ENCODE results near the gene TMEM236.

TMEM236 gene

GRCh38 chr10:17743437-17743836 lies 8.6 kb upstream of the TMEM236 start:
- no peak for DNase-seq

DNA sequence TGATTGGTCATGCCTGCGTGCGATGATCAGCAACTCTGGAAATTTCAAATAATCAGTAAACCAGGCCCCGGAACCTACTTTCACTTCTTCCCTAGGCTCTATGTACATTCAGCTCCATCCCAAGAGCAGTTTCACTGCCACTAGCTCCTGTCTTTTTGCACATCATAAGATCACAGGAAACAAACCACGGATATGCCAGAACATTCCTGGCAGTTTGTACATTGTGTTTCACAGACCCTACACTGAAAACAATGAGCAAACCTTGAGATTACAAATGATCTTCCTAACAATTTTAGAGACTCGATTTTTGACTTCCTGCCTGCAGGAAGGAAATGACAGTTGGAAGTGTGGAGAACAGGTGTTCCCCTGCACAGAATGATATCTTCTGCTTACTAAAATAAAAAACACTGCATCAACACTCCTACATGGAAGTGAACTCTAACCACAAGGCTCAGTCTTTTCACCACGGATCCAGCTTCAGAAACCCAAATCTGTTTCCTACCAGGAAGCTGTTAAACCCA lies 7.6 kb upstream of the TMEM236 start:
- DNase-seq: no peak

DNA sequence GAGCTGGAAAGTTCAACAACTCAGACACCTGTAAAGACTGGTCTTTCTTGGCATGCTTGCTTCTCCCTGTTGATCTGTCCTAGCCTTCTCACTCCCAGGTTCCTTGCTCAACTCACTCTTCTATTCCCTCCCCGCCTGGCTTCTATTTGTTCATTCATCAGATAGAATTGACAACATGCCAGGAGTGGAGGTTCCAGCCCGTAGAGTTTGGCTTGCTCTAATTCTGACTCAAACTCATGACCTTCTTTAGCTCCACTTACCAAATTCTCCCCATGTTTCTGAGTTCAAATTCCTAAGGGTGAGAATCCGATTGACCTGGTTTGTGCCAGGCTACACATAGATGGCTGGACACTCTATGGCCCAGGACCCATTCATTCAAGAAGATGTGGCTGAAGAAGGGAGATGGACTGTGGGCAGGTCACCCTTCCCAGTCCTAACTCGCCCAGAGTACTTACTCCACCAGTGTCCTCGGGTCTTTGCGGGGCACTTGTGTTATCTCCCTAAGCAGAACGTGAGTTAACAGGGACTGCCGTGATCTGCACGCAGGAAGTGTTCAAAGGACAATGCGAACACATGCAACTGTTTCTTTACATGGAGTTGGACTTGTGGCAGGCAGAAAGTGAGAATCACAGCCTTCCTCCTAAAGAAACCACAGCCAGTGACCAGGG lies 4.0 kb upstream of the TMEM236 start:
- DNase-seq: no peak

DNA sequence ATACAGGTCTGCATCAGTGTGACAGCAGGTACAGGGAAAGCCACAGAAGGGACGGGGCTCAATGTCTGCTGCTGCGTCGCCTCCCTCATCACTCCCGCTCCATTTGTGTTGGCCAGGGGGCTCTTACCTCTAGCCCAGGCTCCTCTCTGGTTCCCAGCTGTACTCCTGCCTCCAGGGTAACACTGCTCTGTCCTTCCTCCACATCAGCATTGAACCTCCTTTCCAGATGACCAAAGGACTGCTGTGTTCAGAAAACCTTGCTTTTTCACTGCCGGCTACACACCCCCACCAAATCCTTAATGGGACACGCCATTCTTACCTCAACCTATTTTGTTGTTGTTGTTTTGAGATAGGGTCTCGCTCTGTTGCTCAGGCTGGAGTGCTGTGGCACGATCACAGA lies 2.1 kb upstream of the TMEM236 start:
- DNase-seq: no peak

- DNase-seq: no peak
Observed at GRCh38 chr10:17756557-17757217, 4.7 kb downstream of the TMEM236 start.

DNA sequence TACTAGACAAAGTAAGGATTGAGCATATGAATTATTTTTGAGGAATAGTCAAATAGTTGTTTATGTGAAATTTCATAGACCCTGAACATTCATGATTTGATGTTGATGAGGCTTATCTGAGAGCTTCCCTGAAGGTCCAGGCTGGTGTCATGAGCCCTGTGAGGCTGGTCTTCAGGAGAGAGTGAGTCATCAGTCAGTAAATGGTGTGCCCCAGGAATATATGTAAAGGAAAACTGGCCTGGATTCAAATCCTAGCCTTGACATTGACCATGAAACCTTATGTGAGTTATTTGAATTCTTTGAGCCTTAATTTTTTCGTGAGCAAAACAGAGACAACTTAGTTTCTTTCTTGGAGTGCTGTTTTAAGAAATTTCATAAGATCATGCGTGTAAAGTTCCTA lies 6.2 kb downstream of the TMEM236 start:
- DNase-seq: no peak

DNA sequence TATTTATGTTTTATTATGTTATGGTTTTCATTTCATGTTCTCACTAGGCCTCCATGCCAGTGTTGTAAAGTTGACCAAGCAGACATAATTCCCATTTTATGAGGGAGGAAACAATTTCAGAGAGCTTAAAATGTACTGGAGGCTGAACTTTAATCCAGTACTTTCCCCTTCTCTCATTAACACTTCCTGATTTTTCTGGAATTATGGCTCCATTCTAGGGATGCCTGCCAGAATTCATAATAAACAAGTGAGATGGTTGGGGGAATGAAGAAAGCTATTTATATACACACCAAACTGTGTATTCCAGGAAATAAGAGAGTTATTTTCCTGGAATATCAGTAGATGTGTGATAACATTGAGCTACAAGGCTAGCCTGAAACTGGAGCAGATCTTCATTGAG lies 6.9 kb downstream of the TMEM236 start:
- DNase-seq: no peak

GRCh38 chr10:17764142-17764541 lies 12.1 kb downstream of the TMEM236 start:
- no peak for DNase-seq

DNA sequence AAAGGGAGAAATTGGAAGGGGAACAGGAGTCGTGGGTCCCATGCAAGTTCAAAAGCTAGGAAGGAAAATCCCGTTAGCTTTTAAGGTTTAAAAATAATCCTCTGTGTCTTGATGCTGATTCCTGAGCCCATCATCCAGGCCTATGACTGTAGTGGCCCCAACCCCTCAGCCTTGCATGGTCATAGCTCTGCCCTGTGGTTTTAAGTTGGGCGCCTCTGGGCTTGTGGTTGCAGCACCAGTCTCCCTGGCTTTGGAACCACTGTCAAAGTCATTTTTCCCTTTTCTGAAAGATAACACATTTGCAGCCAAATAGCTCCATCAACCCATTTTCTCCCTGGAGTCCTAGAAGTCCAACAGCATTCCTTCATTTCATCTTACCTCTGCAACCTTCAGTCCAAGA lies 13.6 kb downstream of the TMEM236 start:
- DNase-seq: no peak

DNA sequence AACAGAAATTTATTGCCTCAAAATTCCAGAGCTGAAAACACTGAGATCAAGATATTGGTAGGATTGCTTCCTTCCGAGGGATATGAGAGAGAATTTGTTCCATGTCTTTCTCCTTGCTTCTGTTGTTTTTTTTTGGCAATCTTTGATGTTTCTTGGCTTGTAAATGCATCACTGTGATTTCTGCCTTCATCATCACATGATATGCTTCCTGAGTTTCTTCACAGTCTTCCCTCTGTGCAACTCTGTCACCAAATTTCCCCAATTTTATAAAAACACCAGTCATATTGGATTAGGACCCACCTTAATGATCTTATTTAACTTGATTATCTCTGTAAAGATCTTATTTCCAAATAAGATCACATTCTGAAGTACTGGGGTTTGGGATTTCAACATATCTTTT lies 14.7 kb downstream of the TMEM236 start:
- no peak for DNase-seq

GRCh38 chr10:17768496-17768895 lies 16.5 kb downstream of the TMEM236 start:
- DNase-seq: no peak

GRCh38 chr10:17768957-17769356 lies 17.0 kb downstream of the TMEM236 start:
- DNase-seq: no peak

DNA sequence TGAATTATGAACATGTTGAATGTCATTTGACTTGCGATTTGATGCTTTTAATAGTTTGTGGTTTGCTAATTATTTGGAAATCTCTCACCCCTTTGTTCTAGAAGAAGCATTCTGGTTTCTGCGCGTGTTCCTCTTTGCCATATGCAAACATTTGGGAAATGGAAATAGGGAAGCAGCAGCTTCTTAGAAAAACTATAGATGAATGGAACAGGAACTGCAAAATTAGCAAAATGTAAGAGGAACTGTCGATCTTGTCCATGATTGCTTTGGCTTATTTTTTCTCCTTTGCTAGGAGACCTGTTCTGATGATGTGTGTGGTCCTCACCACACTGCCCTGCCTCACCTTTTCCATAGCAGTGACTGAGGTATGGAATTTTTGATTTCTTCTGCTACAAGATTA lies 19.0 kb downstream of the TMEM236 start:
- no peak for DNase-seq

DNA sequence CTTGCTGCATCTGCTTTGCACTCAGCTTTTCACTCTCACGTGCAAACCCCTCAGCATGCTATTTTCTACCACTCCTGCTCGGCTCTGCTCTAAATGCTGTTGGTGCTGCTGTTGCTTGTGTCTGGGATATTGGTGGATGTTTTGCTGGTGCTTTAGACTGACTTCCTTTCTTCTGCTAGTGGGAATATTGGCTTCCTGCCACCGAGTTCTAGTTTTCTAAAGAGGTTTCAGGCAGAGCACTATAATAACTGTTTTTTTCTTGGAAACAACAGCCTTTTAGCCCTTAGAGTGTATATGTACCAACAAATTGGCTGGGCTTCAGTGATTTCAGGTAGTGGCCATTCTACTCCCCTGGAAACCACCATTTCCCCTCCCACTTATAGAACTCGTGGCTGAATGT lies 27.8 kb downstream of the TMEM236 start:
- no peak for DNase-seq

GRCh38 chr10:17780727-17781126 lies 28.7 kb downstream of the TMEM236 start:
- no peak for DNase-seq

DNA sequence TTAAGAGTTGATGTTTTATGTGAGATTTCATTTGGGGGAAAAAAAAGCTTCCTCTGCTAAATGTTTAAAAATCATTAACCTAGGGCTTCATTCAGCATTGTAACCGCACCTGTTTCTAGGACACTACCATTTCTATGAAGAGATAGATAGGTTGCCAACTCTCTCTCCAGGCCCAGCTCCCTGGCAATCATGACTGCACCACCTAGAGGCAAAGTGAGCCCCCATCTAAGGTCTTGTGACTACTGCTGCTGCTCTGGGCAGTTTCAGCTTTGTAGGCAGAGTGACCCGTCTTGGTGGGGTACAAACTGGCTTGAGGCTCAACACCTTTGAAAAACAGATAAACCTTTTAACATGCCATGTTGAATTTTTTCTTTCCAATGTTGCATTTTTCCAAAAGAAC lies 29.9 kb downstream of the TMEM236 start:
- DNase-seq: no peak

GRCh38 chr10:17782921-17783665 lies 31.1 kb downstream of the TMEM236 start:
- DNase-seq: no peak

DNA sequence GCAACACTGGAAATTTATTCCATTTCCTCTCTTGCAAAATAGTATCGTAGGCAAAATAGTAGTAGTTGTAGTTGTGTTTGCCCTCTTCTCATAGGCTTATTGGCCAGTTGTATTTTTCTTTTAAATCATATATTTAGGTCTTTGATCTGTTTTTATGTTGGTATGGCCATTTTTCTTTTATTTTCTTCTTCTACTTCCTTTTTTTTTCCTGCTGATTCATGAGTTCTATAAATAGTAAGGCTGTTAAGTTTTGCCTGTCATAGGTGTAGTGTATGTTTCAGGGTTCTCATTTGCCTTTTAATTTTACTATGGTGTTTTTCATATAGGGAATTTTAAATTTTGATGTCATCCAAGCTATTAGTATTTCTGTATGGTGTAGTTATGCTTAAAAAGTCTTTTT lies 31.8 kb downstream of the TMEM236 start:
- DNase-seq: no peak

DNA sequence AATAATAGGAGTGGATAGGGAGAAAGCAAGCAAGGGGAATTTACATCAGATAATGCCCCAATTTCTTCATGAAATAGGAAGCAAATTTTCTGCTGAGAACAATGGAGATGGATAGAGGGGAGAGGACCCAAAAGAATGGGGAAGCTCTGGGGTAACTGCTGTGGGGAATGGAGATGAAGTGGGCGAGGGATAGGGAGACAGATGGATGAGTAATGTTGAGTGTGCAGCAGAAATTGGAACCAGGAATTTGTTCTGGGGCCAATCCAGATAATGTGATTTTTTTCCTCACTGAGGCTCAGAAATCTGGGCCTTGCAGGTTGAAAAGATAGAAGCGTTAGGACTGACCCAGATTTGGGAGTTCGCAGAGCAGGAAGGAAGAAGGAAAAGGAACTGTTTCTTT lies 32.7 kb downstream of the TMEM236 start:
- DNase-seq: no peak

DNA sequence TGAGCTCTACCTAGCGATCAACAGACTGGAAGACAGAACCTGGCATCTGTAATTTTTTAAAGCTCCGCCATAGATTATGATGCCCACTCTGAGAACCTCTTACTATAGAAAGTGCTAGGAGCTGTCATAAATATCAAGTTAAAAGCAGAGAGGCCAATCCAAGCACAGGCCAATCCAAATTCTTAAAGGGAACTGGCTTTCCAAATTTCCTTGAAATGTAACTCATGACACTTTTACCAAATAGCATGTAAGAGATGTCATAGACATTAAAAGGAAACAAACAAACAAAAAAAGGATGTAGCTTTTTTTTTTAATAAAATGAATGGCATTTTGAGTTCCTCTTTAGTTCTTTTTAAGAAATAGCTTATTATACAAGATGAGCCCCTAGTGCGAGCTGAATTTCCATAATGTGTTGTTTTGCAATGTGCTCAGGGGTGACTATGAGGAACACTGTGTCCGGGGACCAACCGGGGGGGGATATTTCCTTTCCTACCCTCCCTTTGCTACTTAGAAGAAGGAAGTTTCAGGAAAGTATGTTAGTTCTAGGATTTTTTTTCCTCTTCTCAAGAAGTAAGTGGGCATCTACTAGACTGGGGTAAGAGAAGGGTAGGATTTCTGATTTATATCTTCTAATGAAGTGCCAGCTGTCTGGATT lies 33.4 kb downstream of the TMEM236 start:
- no peak for DNase-seq

DNA sequence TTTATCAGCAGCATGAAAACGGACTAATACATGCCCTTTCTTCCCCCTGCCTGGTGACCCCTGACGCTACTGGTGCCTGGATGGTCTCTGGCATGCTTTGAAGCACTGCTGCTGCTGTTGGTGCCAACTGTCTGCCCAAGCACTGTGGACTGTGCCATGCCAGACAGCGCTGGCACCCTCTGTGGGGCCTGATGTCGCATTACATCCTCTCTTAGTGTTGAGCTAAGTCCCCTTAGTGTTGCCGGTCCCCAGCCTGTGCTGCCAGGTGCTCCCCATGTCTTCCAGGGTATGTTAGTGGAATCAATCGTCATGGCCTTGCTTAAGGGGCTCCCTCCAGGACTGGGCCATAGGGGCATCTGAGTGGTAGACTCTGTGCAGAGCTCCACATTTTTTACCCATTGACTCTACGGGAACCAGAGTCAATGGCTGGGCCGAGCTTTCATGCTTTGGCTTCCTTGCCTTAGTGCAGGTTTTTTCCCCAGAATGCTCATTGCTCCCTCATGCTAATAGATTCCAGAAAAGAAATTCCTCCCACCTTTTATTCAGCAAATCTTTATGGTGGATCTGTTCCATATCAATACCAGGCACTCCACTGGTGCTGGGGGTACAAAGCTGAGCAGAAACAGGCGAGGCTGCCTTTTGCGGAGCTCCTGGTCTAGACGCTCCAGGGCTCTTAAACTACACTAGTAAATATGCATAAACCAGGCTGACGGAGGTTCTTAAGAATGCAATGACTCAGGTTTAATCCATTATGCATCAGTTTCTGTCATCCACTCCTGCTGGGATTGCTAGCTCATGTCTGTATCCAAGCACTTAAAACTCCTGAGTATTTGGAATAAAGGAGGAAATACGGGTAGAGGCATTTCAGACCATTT lies 35.3 kb downstream of the TMEM236 start:
- DNase-seq: no peak

- DNase-seq: no peak
Observed at GRCh38 chr10:17788646-17789045, 36.6 kb downstream of the TMEM236 start.

- no peak for DNase-seq
Observed at GRCh38 chr10:17789396-17789795, 37.4 kb downstream of the TMEM236 start.
